Muscle layer of duodenum (tissue), 2 donors: ENCODE data around the gene NUDT22.

Experiments used
- H3K27ac ChIP-seq: one replicate; pipeline ENCODE4 v1.7.0; 2013; ENCODE audit warnings: mild to moderate bottlenecking, low read length
- H3K27me3 ChIP-seq: one replicate; pipeline ENCODE4 v1.7.0; 2013; ENCODE audit warnings: low read depth, mild to moderate bottlenecking, control low read depth, low read length
- H3K36me3 ChIP-seq, 2 donors: one replicate each; pipeline ENCODE4 v1.7.0; 2013; ENCODE audit warnings: low read length in 2 of 2, control low read depth in 1 of 2, mild to moderate bottlenecking in 1 of 2; ENCODE audit not compliant: insufficient read depth in 2 of 2, control insufficient read depth in 1 of 2
- H3K4me1 ChIP-seq, 2 donors: one replicate each; pipeline ENCODE4 v1.7.0; 2013; ENCODE audit warnings: low read length in 2 of 2, mild to moderate bottlenecking in 2 of 2, control low read depth in 1 of 2, moderate library complexity in 1 of 2; ENCODE audit not compliant: insufficient read depth in 2 of 2, control insufficient read depth in 1 of 2
- H3K4me3 ChIP-seq, 2 donors: one replicate each; pipeline ENCODE4 v1.7.0; 2013; ENCODE audit warnings: low read length in 2 of 2, low read depth in 1 of 2, mild to moderate bottlenecking in 1 of 2
- H3K9me3 ChIP-seq, 2 donors: one replicate each; pipeline ENCODE4 v1.7.0; 2013; ENCODE audit warnings: low read length in 2 of 2, control low read depth in 1 of 2, mild to moderate bottlenecking in 1 of 2; ENCODE audit not compliant: control insufficient read depth in 1 of 2
- donor health status: healthy.

Gene NUDT22

DNA sequence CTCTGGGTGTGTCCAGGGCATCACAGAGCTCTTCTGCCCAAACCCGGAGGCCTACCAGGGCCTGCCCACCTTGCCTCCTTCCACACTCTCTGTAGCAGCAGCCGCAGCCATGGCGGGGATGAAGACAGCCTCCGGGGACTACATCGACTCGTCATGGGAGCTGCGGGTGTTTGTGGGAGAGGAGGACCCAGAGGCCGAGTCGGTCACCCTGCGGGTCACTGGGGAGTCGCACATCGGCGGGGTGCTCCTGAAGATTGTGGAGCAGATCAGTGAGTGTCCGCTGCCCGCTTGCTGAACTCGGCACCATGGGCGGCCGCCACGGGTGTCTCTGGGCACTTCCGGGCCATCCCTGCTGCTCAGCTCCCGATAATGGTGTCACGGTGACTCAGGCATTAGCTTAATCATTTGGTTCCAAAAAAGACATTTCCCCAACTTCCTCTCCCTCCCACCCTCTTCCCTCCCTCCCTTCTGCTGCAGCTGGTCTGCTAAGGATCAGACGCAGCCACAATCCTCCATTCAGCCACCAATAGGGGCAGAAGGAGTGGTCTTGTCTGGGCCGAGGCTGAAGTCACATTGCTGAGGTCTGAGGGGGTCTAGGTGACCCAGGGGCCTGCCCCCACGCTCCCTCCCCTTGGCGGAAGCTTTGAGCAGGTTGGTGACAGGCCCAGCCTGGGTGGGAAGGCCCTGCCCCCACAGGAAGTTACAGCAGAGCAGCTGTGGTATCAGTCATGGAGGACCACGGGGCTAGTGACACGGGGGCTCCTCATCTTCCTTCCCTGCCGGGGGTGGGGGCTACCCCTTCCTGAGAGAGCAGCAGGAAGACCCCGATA is 18.6 kb upstream of the NUDT22 start:
- peak overlapping the region; percentile 90 for H3K27ac ChIP-seq
- H3K36me3 ChIP-seq: peaks cover 18 to 38% of the 10 kb centered on the region in 2 donors
- H3K27me3 ChIP-seq: no peaks in the 10 kb centered on the region
- peaks cover 3 to 15% of the 10 kb centered on the region in 2 donors for H3K4me1 ChIP-seq
- no peaks in the 10 kb centered on the region for H3K9me3 ChIP-seq
- peak overlapping the region; percentile 56 to 67 for H3K4me3 ChIP-seq

DNA sequence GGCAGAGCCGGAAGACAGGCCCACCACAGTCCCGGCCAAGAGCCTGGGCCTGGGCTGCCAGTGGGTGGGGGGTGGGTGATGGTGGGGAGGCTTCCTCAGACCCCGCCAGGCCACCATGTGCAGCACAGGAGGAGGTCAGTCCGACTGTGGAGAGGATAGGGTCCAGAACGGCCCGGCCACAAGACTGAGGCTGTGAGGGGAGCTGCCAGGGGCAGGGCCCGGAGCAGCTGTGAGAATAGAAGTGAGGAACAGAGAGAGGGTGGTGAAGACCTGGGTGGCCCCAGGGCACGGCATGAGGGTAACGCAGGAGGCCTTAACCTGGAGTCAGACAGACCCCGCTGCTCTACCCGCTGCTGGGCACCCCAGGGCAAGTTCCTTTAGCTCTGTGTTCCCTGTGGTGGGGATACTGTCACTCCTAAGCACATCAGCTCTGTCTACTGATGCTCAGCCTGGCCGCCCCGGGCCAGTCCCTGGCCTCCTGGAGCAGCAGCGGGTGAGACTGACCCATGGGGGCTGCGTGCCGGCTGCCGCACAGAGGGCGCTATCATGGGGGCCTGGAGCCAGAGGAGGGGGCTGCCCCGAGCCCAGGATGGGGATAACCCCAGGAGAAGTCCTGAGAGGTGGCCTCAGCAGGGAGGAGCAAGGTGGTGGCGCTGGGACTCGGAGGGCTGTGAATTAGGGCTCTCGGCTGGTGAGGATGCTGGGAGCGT is 17.8 kb upstream of the NUDT22 start:
- peak overlapping the region; percentile 56 to 67 for H3K4me3 ChIP-seq
- H3K36me3 ChIP-seq: peaks cover 10 to 30% of the 10 kb centered on the region in 2 donors
- H3K9me3 ChIP-seq: no peaks in the 10 kb centered on the region
- H3K27me3 ChIP-seq: no peaks in the 10 kb centered on the region
- peaks cover 3 to 15% of the 10 kb centered on the region in 2 donors for H3K4me1 ChIP-seq
- peak overlapping the region; percentile 90 for H3K27ac ChIP-seq

DNA sequence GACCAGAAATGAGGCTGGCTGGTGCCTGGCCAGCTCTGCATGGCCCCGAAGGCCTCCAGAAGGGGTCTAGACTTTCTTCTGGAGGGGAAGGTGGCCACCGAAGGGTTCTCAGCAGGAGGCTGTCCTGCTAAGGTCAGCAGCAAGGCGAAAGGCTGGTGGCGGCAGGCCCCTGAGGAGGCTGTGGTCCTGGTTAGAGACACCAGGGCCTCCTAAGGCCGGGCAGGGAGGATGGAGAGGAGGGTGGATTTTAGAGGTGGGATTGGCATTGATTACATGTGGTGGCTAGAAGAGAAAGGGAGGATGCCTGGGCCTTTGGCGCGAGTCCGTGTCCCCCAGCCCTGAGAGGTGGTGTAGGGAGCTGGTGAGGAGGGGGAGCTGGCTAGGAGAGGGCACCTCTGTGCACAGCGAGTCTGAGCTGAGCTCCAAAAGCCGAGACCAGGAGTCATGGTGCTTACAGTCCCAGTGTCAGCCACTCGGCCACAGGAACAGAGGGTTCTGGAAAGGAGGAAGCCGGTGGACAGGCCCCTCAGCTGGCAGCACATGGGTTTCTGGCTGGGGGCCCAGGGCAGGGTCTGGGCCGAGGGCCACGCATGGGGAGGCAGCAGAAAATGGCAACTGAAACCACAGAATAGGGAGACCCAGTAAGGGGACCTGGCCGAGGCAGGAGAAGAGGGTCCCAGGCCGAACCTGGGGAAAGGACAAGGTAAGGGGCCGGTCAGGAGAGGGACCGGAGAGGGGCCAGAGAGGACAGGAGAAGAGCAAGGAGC is 17.1 kb upstream of the NUDT22 start:
- H3K4me1 ChIP-seq: peaks cover 3 to 14% of the 10 kb centered on the region in 2 donors
- peaks cover 3 to 23% of the 10 kb centered on the region in 2 donors for H3K36me3 ChIP-seq
- H3K4me3 ChIP-seq: no peak overlapping the region
- H3K27ac ChIP-seq: no peak overlapping the region
- no peaks in the 10 kb centered on the region for H3K9me3 ChIP-seq
- no peaks in the 10 kb centered on the region for H3K27me3 ChIP-seq

DNA sequence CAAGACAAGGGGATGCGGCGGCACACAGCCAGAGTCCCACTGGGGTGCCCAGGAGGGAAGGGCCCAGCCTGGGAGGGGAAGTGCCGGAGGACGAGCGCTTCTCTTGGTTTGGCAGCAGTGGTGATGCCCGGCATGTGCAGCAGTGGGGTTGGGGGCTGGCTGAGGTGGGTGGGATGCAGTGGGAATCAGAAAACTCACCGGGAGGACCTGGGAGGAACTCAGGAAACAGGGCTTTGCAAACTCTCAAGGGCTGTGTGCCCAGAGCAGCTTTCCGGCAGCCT is 16.6 kb upstream of the NUDT22 start:
- peaks cover 0 to 9% of the 10 kb centered on the region in 2 donors for H3K4me1 ChIP-seq
- no peaks in the 10 kb centered on the region for H3K27me3 ChIP-seq
- H3K9me3 ChIP-seq: no peaks in the 10 kb centered on the region
- no peak overlapping the region for H3K27ac ChIP-seq
- peaks cover 0 to 17% of the 10 kb centered on the region in 2 donors for H3K36me3 ChIP-seq
- H3K4me3 ChIP-seq: no peak overlapping the region

DNA sequence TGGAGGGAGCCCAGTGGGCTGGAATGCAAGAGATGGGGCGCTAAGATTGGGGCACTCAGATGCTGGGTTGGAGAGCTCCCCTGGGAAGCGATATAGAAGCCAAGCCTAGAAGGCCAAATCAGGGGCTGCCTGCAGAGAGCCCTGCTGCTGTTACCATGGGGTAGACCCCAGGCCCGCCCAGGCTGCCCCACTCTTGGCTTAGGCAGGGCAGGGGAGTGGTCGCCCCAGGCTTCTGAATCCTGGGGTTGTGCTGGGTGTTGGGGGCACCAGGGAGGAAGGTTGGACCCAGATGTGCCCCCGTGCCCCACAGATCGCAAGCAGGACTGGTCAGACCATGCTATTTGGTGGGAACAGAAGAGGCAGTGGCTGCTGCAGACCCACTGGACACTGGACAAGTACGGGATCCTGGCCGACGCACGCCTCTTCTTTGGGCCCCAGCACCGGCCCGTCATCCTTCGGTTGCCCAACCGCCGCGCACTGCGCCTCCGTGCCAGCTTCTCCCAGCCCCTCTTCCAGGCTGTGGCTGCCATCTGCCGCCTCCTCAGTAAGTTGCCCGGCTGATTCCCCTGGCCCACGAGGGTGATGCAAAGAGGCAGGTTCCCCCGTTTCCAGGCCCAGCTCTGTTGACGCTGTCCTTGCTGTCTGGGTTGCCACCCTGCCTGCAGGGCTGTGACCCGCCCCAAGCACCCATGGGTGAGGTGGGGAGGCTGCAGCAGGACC is 15.6 kb upstream of the NUDT22 start:
- Histone ChIP-seq H3K27me3 (no peaks in the 10 kb centered on the region), H3K36me3 (peaks cover 0 to 15% of the 10 kb centered on the region in 2 donors), H3K4me3 (no peak overlapping the region), H3K4me1 (peaks cover 0 to 5% of the 10 kb centered on the region in 2 donors), H3K27ac (no peak overlapping the region), H3K9me3 (no peaks in the 10 kb centered on the region)

DNA sequence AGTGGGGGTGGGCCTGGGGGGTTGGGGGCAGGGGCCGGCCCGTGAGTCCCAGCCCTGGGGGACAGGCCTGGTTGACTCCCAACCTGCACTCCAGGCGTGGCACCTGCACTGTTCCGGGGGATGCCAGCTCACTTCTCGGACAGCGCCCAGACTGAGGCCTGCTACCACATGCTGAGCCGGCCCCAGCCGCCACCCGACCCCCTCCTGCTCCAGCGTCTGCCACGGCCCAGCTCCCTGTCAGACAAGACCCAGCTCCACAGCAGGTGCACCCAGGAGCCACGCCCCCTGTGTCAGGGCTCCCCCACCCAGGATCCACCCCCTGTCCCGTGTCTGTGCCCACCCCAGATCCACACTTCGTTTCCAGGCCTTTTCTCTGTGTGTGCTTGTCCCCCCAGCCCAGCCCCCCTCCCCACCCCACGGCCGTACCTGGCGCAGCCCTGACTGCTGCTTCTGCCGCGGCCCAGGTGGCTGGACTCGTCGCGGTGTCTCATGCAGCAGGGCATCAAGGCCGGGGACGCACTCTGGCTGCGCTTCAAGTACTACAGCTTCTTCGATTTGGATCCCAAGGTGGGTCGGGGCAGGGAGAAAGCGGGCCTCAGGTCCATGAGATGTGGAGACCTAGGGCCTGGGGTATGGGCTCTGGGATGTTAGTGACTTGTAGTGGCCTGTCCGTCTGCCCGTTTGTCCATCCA is 14.7 kb upstream of the NUDT22 start:
- Histone ChIP-seq H3K27ac (no peak overlapping the region), H3K9me3 (no peaks in the 10 kb centered on the region), H3K27me3 (no peaks in the 10 kb centered on the region), H3K4me3 (no peak overlapping the region), H3K36me3 (peaks cover 0 to 8% of the 10 kb centered on the region in 2 donors), H3K4me1 (peaks cover 0 to 5% of the 10 kb centered on the region in 2 donors)

DNA sequence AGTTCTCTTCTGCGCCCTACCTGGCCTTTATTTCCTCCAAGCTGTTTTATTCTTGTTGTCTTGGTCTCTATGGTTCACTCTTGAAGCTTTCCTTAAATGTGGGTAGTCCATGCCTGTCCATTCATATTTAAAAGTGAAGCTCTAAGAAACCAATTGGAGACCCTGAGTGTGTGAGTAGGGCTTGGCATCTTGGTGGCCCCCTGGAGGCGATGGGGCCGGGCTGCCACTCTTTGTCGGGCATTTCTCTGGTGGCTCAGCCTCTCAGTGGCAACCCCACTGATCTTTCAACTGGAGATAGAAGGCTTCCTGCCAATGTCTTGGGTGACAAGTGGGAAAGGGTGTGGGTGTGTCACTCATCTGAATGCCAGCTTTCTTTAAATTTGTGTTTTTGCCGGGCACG is 9.2 kb upstream of the NUDT22 start:
- peaks cover 3 to 16% of the 10 kb centered on the region in 2 donors for H3K36me3 ChIP-seq
- no peaks in the 10 kb centered on the region for H3K27me3 ChIP-seq
- H3K4me1 ChIP-seq: no peaks in the 10 kb centered on the region
- no peak overlapping the region for H3K27ac ChIP-seq
- no peaks in the 10 kb centered on the region for H3K9me3 ChIP-seq
- H3K4me3 ChIP-seq: no peak overlapping the region

DNA sequence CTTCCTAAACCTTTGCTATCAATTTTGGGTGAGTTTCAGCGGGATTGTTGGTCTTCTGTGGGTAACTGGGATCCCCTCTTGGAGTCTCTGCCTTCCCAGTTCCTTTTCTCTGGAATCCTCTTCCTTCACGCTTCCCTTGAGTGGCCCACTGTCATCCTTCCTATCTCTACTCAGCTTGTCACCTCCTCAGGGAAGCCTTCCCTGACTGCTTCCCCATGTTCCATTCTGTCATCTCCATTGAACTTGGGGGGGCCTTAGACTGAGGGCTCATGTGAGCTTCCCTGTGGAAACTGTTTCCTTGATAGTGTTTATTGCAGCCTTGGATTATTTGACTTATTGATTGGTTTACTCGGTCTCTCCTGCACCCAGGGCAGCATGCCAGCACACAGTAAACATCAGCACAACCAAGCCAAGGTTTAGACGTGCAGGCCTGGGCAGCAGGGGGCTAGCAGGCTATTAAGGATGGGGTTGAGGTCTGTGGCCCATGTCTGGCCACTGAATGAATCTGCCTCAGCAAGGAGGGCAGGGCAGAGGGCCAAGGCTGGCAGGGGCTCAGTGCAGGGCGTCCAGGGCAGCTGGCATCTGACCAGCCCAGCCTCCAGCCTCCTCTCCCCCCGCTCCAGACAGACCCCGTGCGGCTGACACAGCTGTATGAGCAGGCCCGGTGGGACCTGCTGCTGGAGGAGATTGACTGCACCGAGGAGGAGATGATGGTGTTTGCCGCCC is 7.3 kb upstream of the NUDT22 start:
- Histone ChIP-seq H3K36me3 (peaks cover 3 to 16% of the 10 kb centered on the region in 2 donors), H3K27ac (no peak overlapping the region), H3K27me3 (no peaks in the 10 kb centered on the region), H3K9me3 (no peaks in the 10 kb centered on the region), H3K4me1 (no peaks in the 10 kb centered on the region), H3K4me3 (no peak overlapping the region)

DNA sequence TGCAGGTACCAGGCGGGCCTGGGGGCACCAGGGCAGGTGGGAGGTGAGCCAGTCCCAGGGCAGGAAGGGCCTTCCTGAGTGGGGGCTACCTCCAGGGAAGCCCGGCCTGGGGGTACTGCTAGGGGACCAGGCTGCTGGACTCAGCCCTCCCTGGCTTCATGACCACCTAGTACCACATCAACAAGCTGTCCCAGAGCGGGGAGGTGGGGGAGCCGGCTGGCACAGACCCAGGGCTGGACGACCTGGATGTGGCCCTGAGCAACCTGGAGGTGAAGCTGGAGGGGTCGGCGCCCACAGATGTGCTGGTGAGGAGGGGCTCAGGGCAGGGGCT is 6.8 kb upstream of the NUDT22 start:
- H3K9me3 ChIP-seq: no peaks in the 10 kb centered on the region
- no peaks in the 10 kb centered on the region for H3K4me1 ChIP-seq
- peaks cover 3 to 16% of the 10 kb centered on the region in 2 donors for H3K36me3 ChIP-seq
- no peak overlapping the region for H3K27ac ChIP-seq
- no peak overlapping the region for H3K4me3 ChIP-seq
- H3K27me3 ChIP-seq: no peaks in the 10 kb centered on the region

DNA sequence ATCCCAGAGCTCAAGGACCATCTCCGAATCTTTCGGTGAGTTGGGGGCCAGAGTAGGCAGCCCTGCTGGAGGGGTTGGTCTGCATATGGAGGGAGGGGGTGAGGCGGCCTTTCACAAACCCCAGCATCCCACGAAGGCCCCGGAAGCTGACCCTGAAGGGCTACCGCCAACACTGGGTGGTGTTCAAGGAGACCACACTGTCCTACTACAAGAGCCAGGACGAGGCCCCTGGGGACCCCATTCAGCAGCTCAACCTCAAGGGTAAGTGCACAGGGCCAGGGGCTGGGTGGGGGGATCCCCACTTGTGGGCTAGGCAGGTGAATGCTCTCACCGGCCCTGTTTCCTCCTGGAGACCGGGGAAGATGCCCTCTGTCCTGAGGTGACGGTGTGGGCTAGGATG is 6.3 kb upstream of the NUDT22 start:
- Histone ChIP-seq H3K27ac (no peak overlapping the region), H3K36me3 (peaks cover 3 to 16% of the 10 kb centered on the region in 2 donors), H3K4me1 (no peaks in the 10 kb centered on the region), H3K9me3 (no peaks in the 10 kb centered on the region), H3K27me3 (no peaks in the 10 kb centered on the region), H3K4me3 (no peak overlapping the region)
